SU-DHL-6 (cell line): ENCODE results near the gene BOLA3.

ENCODE experiments used
- CTCF ChIP-seq: fragments of 200-600 bp; sonication (generic); IDR thresholded peaks from one replicate; pipeline ENCODE4 v1.5.1; 2017; ENCODE audit warnings: antibody characterized with exemption, mild to moderate bottlenecking, low read length, moderate library complexity; ENCODE audit not compliant: insufficient read depth, poor library complexity, severe bottlenecking
- EZH2phosphoT487 ChIP-seq: fragments of 200-600 bp; sonication (generic), shearing (Covaris generic); conservative IDR thresholded peaks from 2 replicates; pipeline ENCODE4 v1.6.1; 2018; ENCODE audit warnings: mild to moderate bottlenecking, antibody characterized with exemption, low read length, moderate library complexity, mixed read lengths

DNA sequence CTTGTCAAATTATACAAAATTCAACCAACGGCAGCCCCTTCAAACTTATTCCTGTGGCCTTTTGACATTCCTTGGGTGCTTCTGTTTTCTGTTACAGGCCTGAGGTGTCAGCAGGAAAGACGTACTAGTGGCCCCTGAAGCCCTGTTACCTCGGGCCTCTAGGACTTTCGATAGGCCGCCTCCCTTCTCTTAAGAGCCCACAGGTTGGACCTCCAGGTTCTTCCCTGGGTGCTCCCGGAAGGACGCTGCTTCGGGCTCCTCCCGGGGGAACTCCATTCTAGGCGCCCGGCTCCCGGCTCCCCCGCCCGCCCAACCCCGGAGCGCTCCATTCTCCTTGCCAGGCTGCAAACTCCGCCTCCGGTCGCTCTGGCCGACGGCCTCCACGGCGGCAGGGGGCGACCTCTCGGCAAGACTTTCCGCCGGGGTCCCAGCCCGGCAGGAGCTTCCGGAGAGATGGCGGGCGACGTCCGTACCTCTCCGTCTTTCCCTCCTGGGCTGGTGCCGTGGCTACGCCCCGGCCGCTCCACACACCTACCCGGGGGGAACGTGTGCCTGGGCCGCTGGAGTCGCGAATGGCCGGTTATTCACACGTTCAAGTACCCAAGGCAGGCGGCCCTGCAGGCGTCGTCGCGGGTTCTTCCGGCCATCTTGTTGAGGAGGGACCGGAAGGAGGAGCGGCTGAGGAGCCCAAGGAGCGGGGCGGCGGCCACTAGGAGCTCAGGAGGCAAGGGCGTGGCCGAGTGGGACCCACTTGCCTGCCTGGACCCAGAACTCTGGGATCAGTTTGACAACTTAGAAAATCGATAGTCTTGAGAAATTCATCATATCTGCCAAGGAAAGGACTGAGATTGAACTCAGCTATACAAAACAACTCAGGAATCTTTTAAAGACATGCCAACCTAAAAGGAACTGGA is 27.5 kb downstream of the BOLA3 start:
- TF ChIP-seq CTCF (peak; percentile 35), EZH2phosphoT487 (no peak)
